ENCODE data around the gene MPP3.

DNA sequence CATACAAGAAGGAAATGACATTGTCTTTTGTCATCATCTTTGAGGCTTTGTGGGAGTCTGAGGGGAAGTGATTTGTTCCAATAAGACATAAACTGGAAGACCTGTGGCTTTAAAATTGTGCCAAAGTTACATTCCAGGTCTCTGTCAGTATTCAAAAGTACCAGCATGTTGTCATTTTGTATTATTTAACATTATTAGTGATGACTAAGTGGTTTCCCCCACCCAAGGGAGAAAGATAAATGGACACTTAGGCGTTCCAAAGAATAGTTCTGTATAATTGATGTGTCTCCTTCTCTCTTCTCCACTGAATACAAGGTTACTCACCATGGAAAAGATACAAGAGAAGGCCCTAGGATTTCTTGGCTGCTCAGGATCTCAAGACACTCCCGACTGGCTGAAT, 48.9 kb downstream of the MPP3 start:
- TF ChIP-seq, protein P1, sequence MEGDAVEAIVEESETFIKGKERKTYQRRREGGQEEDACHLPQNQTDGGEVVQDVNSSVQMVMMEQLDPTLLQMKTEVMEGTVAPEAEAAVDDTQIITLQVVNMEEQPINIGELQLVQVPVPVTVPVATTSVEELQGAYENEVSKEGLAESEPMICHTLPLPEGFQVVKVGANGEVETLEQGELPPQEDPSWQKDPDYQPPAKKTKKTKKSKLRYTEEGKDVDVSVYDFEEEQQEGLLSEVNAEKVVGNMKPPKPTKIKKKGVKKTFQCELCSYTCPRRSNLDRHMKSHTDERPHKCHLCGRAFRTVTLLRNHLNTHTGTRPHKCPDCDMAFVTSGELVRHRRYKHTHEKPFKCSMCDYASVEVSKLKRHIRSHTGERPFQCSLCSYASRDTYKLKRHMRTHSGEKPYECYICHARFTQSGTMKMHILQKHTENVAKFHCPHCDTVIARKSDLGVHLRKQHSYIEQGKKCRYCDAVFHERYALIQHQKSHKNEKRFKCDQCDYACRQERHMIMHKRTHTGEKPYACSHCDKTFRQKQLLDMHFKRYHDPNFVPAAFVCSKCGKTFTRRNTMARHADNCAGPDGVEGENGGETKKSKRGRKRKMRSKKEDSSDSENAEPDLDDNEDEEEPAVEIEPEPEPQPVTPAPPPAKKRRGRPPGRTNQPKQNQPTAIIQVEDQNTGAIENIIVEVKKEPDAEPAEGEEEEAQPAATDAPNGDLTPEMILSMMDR (IDR thresholded peaks at IDR 0.05; ENCODE audit: low read depth, low read length) = no peak
- no peak for TF ChIP-seq EZH2phosphoT487 (IDR thresholded peaks at IDR 0.05; ENCODE audit: low read depth)
